Peyer's patch (tissue), 4 donors: ENCODE results near the gene AOC3. TPM values are rescaled to one million over a fixed set of nuclear protein-coding genes. Genes with fewer than 3 reads are reported as not detected.

Source experiments
- DNase-seq, 3 donors: peaks; one replicate each; pipeline ENCODE4 v3.0.0-alpha.2; 2017 to 2019
- H3K27ac ChIP-seq, 4 donors: fragments of 200-600 bp; sonication (generic); one replicate each; pipeline ENCODE4 v1.5.1; 2016 to 2019
- H3K27me3 ChIP-seq, 2 donors: fragments of 200-600 bp; sonication (generic); one replicate each; pipeline ENCODE4 v1.5.1; 2019
- H3K36me3 ChIP-seq, 3 donors: fragments of 200-600 bp; sonication (generic); one replicate each; pipeline ENCODE4 v1.5.1; 2016 to 2019
- H3K4me1 ChIP-seq, 4 donors: fragments of 200-600 bp; sonication (generic); one replicate each; pipeline ENCODE4 v1.5.1; 2016 to 2019
- H3K4me3 ChIP-seq, 4 donors: fragments of 200-600 bp; sonication (generic); 1 replicate in 3 of 4; 2 replicates in 1 of 4; pipeline ENCODE4 v1.5.1; 2016 to 2019; ENCODE audit warnings: mild to moderate bottlenecking in 1 of 4
- H3K9me3 ChIP-seq, 4 donors: fragments of 200-600 bp; sonication (generic); one replicate each; pipeline ENCODE4 v1.5.1; 2016 to 2019; ENCODE audit warnings: mild to moderate bottlenecking in 1 of 4
- CTCF ChIP-seq, 6 experiments: fragments of 450-650 bp in 4 of 6; fragments of 200-600 bp in 2 of 6; sonication (generic) in 1 of 6; IDR thresholded peaks; one replicate each; pipeline ENCODE4 v1.5.1; 2017 to 2019; ENCODE audit warnings: antibody characterized with exemption in 6 of 6, mild to moderate bottlenecking in 3 of 6, moderate library complexity in 1 of 6
- POLR2A ChIP-seq, 2 donors: fragments of 450-650 bp; IDR thresholded peaks; one replicate each; pipeline ENCODE4 v1.5.1; 2017; ENCODE audit warnings: antibody characterized with exemption in 2 of 2, mild to moderate bottlenecking in 2 of 2, moderate library complexity in 2 of 2
- total RNA-seq, 4 donors: library from RNA; depleted of rRNA; stranded (reverse); fragments of >200 nt; gene quantifications; one replicate each; pipeline ENCODE4 v1.1.0, GENCODE V29; 2016

Gene AOC3
- total RNA-seq, 4 donors from 2014 or later: 3.3 to 11.4 (median 7.0) TPM

DNA sequence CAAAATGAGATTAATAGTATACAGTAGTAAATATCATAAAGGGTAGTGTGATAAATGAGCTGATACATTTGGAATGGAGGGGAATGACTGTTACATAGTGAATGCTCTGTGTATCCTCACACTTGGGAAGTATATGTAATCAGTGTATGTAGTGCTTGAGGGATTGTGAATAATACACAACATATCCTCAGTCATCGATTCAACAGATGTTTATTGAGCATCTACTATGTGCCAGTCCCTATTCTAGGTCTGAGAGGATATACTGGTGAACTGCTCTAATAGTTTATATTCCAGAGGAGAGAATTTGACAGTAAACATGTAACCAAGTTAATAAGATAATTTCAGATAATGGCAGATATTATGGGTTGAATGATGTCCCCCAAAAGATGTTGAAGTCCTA lies 23.5 kb upstream of the AOC3 start:
- no peak overlapping the region for H3K4me3 ChIP-seq
- H3K36me3 ChIP-seq: no peaks in the 10 kb centered on the region
- H3K4me1 ChIP-seq: peaks cover 0 to 14% (median 9%) of the 10 kb centered on the region in 4 donors
- H3K27me3 ChIP-seq: no peaks in the 10 kb centered on the region
- TF ChIP-seq CTCF (IDR thresholded peaks at IDR 0.05) (no peak), POLR2A (IDR thresholded peaks at IDR 0.05) (no peak)
- DNase-seq: no peak
- no peak overlapping the region for H3K27ac ChIP-seq
- H3K9me3 ChIP-seq: no peaks in the 10 kb centered on the region

- no peak for DNase-seq
- Histone ChIP-seq H3K4me1 (peaks cover 0 to 18% (median 3%) of the 10 kb centered on the region in 4 donors), H3K36me3 (peaks cover 0 to 9% (median 0%) of the 10 kb centered on the region in 3 donors), H3K27ac (no peak overlapping the region), H3K27me3 (no peaks in the 10 kb centered on the region), H3K4me3 (no peak overlapping the region), H3K9me3 (no peaks in the 10 kb centered on the region)
- no peak for TF ChIP-seq POLR2A (IDR thresholded peaks at IDR 0.05)
- no peak for TF ChIP-seq CTCF (IDR thresholded peaks at IDR 0.05)
Observed at GRCh38 chr17:42830971-42831370, 20.0 kb upstream of the AOC3 start.

DNA sequence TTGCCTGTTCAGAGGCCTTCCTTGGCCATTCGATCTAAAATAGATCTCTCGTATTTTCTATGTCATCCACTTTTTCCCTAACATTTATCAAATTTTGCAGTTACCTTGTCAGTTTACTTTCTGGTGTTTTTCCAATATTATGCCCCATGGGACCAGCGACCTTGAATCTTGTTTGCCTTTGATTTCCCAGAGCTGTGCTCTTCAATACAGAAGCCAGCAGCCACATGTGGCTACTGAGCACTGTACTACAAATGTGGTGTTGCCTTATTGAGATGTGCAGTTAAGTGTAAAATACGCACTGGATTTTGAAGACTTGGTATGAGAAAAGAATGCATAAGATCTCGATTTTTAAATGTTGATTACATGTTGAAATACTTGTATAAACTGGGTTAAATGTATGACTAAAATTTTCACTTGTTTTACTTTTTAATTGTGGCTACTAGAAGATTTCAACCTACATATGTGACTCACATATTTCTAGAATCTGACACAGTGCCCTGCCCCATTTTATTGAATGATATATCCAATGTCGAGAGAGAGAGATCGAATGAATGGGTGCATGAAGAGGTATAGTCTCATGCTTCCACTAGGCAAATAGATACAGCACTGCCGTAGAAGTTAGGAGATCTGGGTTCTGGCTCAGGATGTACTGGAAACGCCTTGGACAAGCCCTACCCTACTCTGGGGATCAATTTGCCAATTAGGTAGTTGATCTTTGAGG lies 18.6 kb upstream of the AOC3 start:
- no peak for DNase-seq
- no peaks in the 10 kb centered on the region for H3K27me3 ChIP-seq
- H3K36me3 ChIP-seq: peaks cover 0 to 23% (median 0%) of the 10 kb centered on the region in 3 donors
- peak overlapping the region; percentile 73 to 93 (median 86) for H3K4me3 ChIP-seq
- H3K4me1 ChIP-seq: peaks cover 0 to 18% (median 3%) of the 10 kb centered on the region in 4 donors
- peak overlapping the region; percentile 88 to 90 (median 89) for H3K27ac ChIP-seq
- no peaks in the 10 kb centered on the region for H3K9me3 ChIP-seq
- TF ChIP-seq CTCF (IDR thresholded peaks at IDR 0.05) (no peak), POLR2A (IDR thresholded peaks at IDR 0.05) (no peak)

GRCh38 chr17:42832934-42833766 lies 17.8 kb upstream of the AOC3 start, which contains the start of gene PSME3:
Gene PSME3, plus strand, starts transcription at chr17:42833397. Its CDS starts 235 bp downstream, at chr17:42833632.
- Histone ChIP-seq H3K4me3 (peak within 1 kb of the TSS; percentile 73 to 93 (median 86)), H3K36me3 (peaks cover 0 to 31% (median 0%) of the 10 kb centered on the region in 3 donors), H3K9me3 (no peaks in the 10 kb centered on the region), H3K27ac (peak within 1 kb of the TSS; percentile 88 to 90 (median 89)), H3K4me1 (peaks cover 0 to 18% (median 3%) of the 10 kb centered on the region in 4 donors), H3K27me3 (no peaks in the 10 kb centered on the region)
- peak; percentile 89 to 96 (median 95) for DNase-seq
- TF ChIP-seq POLR2A (IDR thresholded peaks at IDR 0.05): peak; percentile 87 to 93
- TF ChIP-seq CTCF (IDR thresholded peaks at IDR 0.05): no peak

GRCh38 chr17:42833767-42834422 lies 17.1 kb upstream of the AOC3 start:
- TF ChIP-seq POLR2A (IDR thresholded peaks at IDR 0.05): no peak
- no peak for TF ChIP-seq CTCF (IDR thresholded peaks at IDR 0.05)
- H3K4me1 ChIP-seq: peaks cover 0 to 18% (median 3%) of the 10 kb centered on the region in 4 donors
- peak overlapping the region; percentile 73 to 93 (median 86) for H3K4me3 ChIP-seq
- H3K36me3 ChIP-seq: peaks cover 0 to 38% (median 0%) of the 10 kb centered on the region in 3 donors
- no peaks in the 10 kb centered on the region for H3K27me3 ChIP-seq
- peak overlapping the region; percentile 88 to 90 (median 89) for H3K27ac ChIP-seq
- H3K9me3 ChIP-seq: no peaks in the 10 kb centered on the region
- DNase-seq: no peak
